GM12878 (cell line): ENCODE results near the gene PLRG1. TPM values are rescaled to one million over a fixed set of nuclear protein-coding genes. Genes with fewer than 3 reads are reported as not detected.

ENCODE experiments used
- ATAC-seq: fragments of 200-7000 bp; cut with Tn5 transposase; 3 replicates; pipeline ENCODE4 v1.9.1; 2020; ENCODE audit warnings: mild to moderate bottlenecking, moderate library complexity
- BruUV-seq: library from RNA; stranded (reverse); fragments of 400-500 nt; replicated peaks from 2 replicates; lab custom pipeline; 2021; lab: Mats Ljungman, UMichigan
- CTCF ChIA-PET: fragments of 300-600 bp; sonication (Branson Sonifier 250); formaldehyde crosslinking; extraction: SDS; loops from one replicate; lab custom pipeline; 2021; ENCODE audit warnings: inconsistent platforms; lab: Yijun Ruan, JAX
- POLR2A ChIA-PET: fragments of 350-600 bp; formaldehyde crosslinking; extraction: SDS; loops from one replicate; lab custom pipeline; 2021; ENCODE audit warnings: inconsistent platforms; lab: Charles Lee
- RAD21 ChIA-PET: fragments of 300-600 bp; sonication (Branson Sonifier 250); formaldehyde crosslinking; loops from one replicate; lab custom pipeline; 2023; ENCODE audit warnings: antibody characterized with exemption; ENCODE audit not compliant: unreplicated experiment; lab: Charles Lee
- SMC1A ChIA-PET: fragments of 300-600 bp; sonication (Branson Sonifier 250); formaldehyde crosslinking; loops from one replicate; lab custom pipeline; 2023; ENCODE audit not compliant: unreplicated experiment, uncharacterized antibody; lab: Charles Lee
- DNase-seq: peaks from one replicate; pipeline ENCODE4 v3.0.0-alpha.2; 2011; ENCODE audit warnings: low read depth, low spot score
- FAIRE-seq: peaks from 3 replicates; lab custom pipeline; 2011; peaks lifted over from hg19 to GRCh38; lab: Jason Lieb, UNC
- H2AFZ ChIP-seq: 2 replicates; pipeline ENCODE4 v1.6.0; 2011; ENCODE audit warnings: low read depth, low read length, control low read depth; ENCODE audit not compliant: control insufficient read depth
- H3K27ac ChIP-seq: 2 replicates; pipeline ENCODE4 v1.5.1; 2011; ENCODE audit warnings: control low read depth; ENCODE audit not compliant: control insufficient read depth, insufficient read depth
- H3K27me3 ChIP-seq, 2 experiments: replicated peaks in 1 of 2; 2 replicates each; pipeline versions ENCODE4 v1.6.0 to v1.6.1; 2011; ENCODE audit warnings: low read length in 1 of 2; ENCODE audit not compliant: control insufficient read depth in 2 of 2, insufficient read depth in 2 of 2
- H3K36me3 ChIP-seq, 2 experiments: 2 replicates each; pipeline ENCODE4 v1.5.1; 2011; ENCODE audit warnings: low read length in 1 of 2; ENCODE audit not compliant: control insufficient read depth in 2 of 2, insufficient read depth in 2 of 2
- H3K4me1 ChIP-seq: 2 replicates; pipeline ENCODE4 v1.6.1; 2011; ENCODE audit warnings: mild to moderate bottlenecking, low read length, moderate library complexity, mixed read lengths; ENCODE audit not compliant: control insufficient read depth, insufficient read depth
- H3K4me2 ChIP-seq: 2 replicates; pipeline ENCODE4 v1.6.0; 2011; ENCODE audit warnings: control low read depth; ENCODE audit not compliant: control insufficient read depth, insufficient read depth
- H3K4me3 ChIP-seq: fragments of 200-600 bp; sonication (generic); 2 replicates; pipeline ENCODE4 v1.5.1; 2016
- H3K79me2 ChIP-seq: 2 replicates; pipeline ENCODE4 v1.6.0; 2011; ENCODE audit warnings: low read length; ENCODE audit not compliant: control insufficient read depth, insufficient read depth
- H3K9ac ChIP-seq: 2 replicates; pipeline ENCODE4 v1.8.0; 2011; ENCODE audit warnings: low read length, control low read depth, mixed read lengths; ENCODE audit not compliant: control insufficient read depth, insufficient read depth
- H3K9me3 ChIP-seq: replicated peaks from 3 replicates; pipeline ENCODE4 v1.5.1; 2011; ENCODE audit warnings: mild to moderate bottlenecking, low read length; ENCODE audit not compliant: control insufficient read depth, insufficient read depth
- H4K20me1 ChIP-seq: 2 replicates; pipeline ENCODE4 v1.6.0; 2011; ENCODE audit not compliant: control insufficient read depth, insufficient read depth
- ATF7 ChIP-seq: fragments of 450-650 bp; IDR thresholded peaks from 2 replicates; pipeline ENCODE4 v1.6.1; 2016; ENCODE audit warnings: low read depth, mild to moderate bottlenecking
- CEBPZ ChIP-seq: fragments of 150-350 bp; IDR thresholded peaks from 2 replicates; pipeline ENCODE4 v1.6.1; 2016; ENCODE audit warnings: low read depth, low read length
- CHD1 ChIP-seq: IDR thresholded peaks from 2 replicates; pipeline ENCODE4 v1.6.1; 2012; ENCODE audit warnings: low read depth, low read length, improper control_type of control experiment
- ELK1 ChIP-seq: IDR thresholded peaks from 2 replicates; pipeline ENCODE4 v1.6.1; 2012; ENCODE audit warnings: low read depth, low read length, improper control_type of control experiment
- GABPA ChIP-seq: IDR thresholded peaks from 2 replicates; pipeline ENCODE4 v1.6.1; 2014; ENCODE audit warnings: antibody characterized with exemption, low read depth, mild to moderate bottlenecking, inconsistent platforms
- KLF5 ChIP-seq: fragments of 450-650 bp; IDR thresholded peaks from 2 replicates; pipeline ENCODE4 v1.6.1; 2014; ENCODE audit warnings: mild to moderate bottlenecking; ENCODE audit not compliant: partially characterized antibody
- POLR2A ChIP-seq: IDR thresholded peaks from 2 replicates; pipeline ENCODE4 v1.6.1; 2011; ENCODE audit warnings: low read depth, mild to moderate bottlenecking, low read length
- REST ChIP-seq: IDR thresholded peaks from 2 replicates; pipeline ENCODE4 v1.6.1; 2012; ENCODE audit warnings: mild to moderate bottlenecking, low read depth, low read length
- SPI1 ChIP-seq: IDR thresholded peaks from 2 replicates; pipeline ENCODE4 v1.6.1; 2011; ENCODE audit warnings: low read depth, mild to moderate bottlenecking, low read length, moderate library complexity, borderline replicate concordance; ENCODE audit not compliant: insufficient read depth
- STAT1 ChIP-seq: fragments of 450-650 bp; conservative IDR thresholded peaks from 2 replicates; pipeline ENCODE4 v1.6.1; 2014; ENCODE audit warnings: antibody characterized with exemption, mild to moderate bottlenecking
- TCF12 ChIP-seq: IDR thresholded peaks from 2 replicates; pipeline ENCODE4 v1.6.1; 2011; ENCODE audit warnings: low read depth, mild to moderate bottlenecking, low read length
- WRNIP1 ChIP-seq: IDR thresholded peaks from 2 replicates; pipeline ENCODE4 v1.6.1; 2011; ENCODE audit warnings: low read depth, low read length, improper control_type of control experiment, borderline replicate concordance
- ZNF217 ChIP-seq: fragments of 450-650 bp; IDR thresholded peaks from 2 replicates; pipeline ENCODE4 v1.6.1; 2017; ENCODE audit warnings: antibody characterized with exemption, mild to moderate bottlenecking
- WGBS: methylation state at CpG from one replicate; pipeline ENCODE4 v1.1.6; 2016; ENCODE audit warnings: low lambda C conversion rate; ENCODE audit not compliant: insufficient replicate concordance, insufficient coverage; ENCODE audit errors: missing lambda C conversion rate; 5-methylcytosine and 5-hydroxymethylcytosine counted together
- in situ Hi-C: fragments of 300-500 bp; cut with MboI; formaldehyde crosslinking; loops from 9 replicates; pipeline ENCODE4 v1.14.3; 2018; ENCODE audit warnings: mixed read lengths
- intact Hi-C: fragments of 100-400 bp; cut with micrococcal nuclease; formaldehyde crosslinking; loops from one replicate; pipeline ENCODE4 v1.14.2; 2022; ENCODE audit not compliant: unreplicated experiment
- polyA plus RNA-seq, 11 experiments: library from polyadenylated mRNA; depleted of rRNA in 4 of 11; unstranded in 6 of 11; stranded (reverse) in 5 of 11; fragments of >200 nt; fragmentation: Nextera tagmentation in 4 of 11; fragmentation: Illumina TruSeq in 1 of 11; extraction: Ambion mirVana in 4 of 11; extraction: Trizol in 1 of 11; gene quantifications; 1 replicate in 1 of 11; 2 replicates in 10 of 11; pipeline versions ENCODE4 v1.2.1 to v1.2.3, GENCODE V29; 2011 to 2016; ENCODE audit warnings: inconsistent platforms in 2 of 11, missing spikeins in 2 of 11, low read depth in 1 of 11
- total RNA-seq, 4 experiments: library from RNA; depleted of rRNA in 3 of 4; stranded (reverse); fragments of >200 nt in 3 of 4; fragmentation: Illumina TruSeq in 1 of 4; extraction: Trizol in 1 of 4; gene quantifications; 2 replicates each; pipeline versions ENCODE4 v1.2.1 to v1.2.3, GENCODE V29; 2013 to 2021

The PLRG1 gene
- total and polyA plus RNA-seq, 10 of the 15 experiments (the other 5 are each of a cell fraction or from before 2014, with no cell fraction given): 54.7 to 182 (median 111) TPM

GRCh38 chr4:154569584-154569983 is 19.4 kb upstream of the PLRG1 start (continued):
- TF ChIP-seq REST: no peak
- TF ChIP-seq WRNIP1: no peak
- no peak for TF ChIP-seq ATF7
- no peak for TF ChIP-seq TCF12
- TF ChIP-seq ELK1: no peak
- TF ChIP-seq ZNF217: no peak
- no peak for TF ChIP-seq GABPA
- TF ChIP-seq KLF5: no peak
- no peak for TF ChIP-seq STAT1

- Histone ChIP-seq H3K9ac (no peak overlapping the region), H4K20me1 (no peaks in the 10 kb centered on the region), H3K4me2 (no peak overlapping the region), H3K4me1 (no peaks in the 10 kb centered on the region), H3K9me3 (no peaks in the 10 kb centered on the region), H3K4me3 (no peak overlapping the region)
- ChIA-PET RAD21 (no interaction called here), SMC1A (interaction anchor here (1.6 kb wide), 1 partner anchor 10 kb away, joined by 7 read pairs; no protein-coding TSS in a partner anchor), CTCF (interaction anchor here (1.0 to 5.9 kb wide), 4 partner anchors 10 to 54 kb away, joined by 3 to 32 read pairs (median 6); no protein-coding TSS in a partner anchor)
- intact Hi-C loops: no loop called here
- BruUV-seq: no TSS peak
- ATAC-seq (no peak), DNase-seq (no peak)
- TF ChIP-seq SPI1: no peak
- no peak for TF ChIP-seq POLR2A
- no peak for TF ChIP-seq CEBPZ
- no peak for TF ChIP-seq CHD1
- TF ChIP-seq, all 136 proteins: peak for 0
- no peak for FAIRE-seq
- in situ Hi-C loops: no loop called here
- POLR2A ChIA-PET: no interaction called here
- WGBS: 13% methylated on average over 3 of the region's 3 CpGs
- Histone ChIP-seq H3K27me3 (no peaks in the 10 kb centered on the region; a peak in 1 of 4 replicates), H3K36me3 (no peaks in the 10 kb centered on the region), H2AFZ (no peak overlapping the region), H3K27ac (no peak overlapping the region), H3K79me2 (no peaks in the 10 kb centered on the region)
Measured at GRCh38 chr4:154569028-154569427, 18.8 kb upstream of the PLRG1 start.
